ENCODE data around the gene LLCFC1.

GRCh38 chr7:142913051-142913450 is 26.2 kb upstream of the LLCFC1 start:
- TF ChIP-seq ZKSCAN8 (CRISPR knock-in tag; IDR thresholded peaks at IDR 0.05; ENCODE audit: borderline replicate concordance), result no peak
- TF ChIP-seq PRDM10 (CRISPR knock-in tag; IDR thresholded peaks at IDR 0.05; ENCODE audit: low read depth), result no peak
- no peak for TF ChIP-seq NFYB (CRISPR knock-in tag; IDR thresholded peaks at IDR 0.05)
- no peak for TF ChIP-seq NCOA1 (CRISPR knock-in tag; IDR thresholded peaks at IDR 0.05)

All from HepG2 (cell line).